HG03175 (cell line): ENCODE measurements around the gene ATRN.
"Not testable (repeated sequence)": the region's sequence is repeated elsewhere in the genome, so short reads cannot be mapped to it uniquely, and the experiment has no call there.

Experiments used
- ATAC-seq: cut with Tn5 transposase; IDR thresholded peaks from one replicate; pipeline ENCODE4 v1.9.1; 2021; ENCODE audit warnings: mild to moderate bottlenecking, moderate library complexity; ENCODE audit not compliant: unreplicated experiment

Gene ATRN

GRCh38 chr20:3470627-3471396, at the start of gene ATRN:
ATRN (plus strand) TSS chr20:3471018; CDS start chr20:3471108, 90 bp downstream.
- ATAC-seq: peak; percentile 81

- no peak for ATAC-seq
These were observed 48.8 kb upstream of the ATRN start for GRCh38 chr20:3421985-3422384.

GRCh38 chr20:3423126-3423525, 47.7 kb upstream of the ATRN start:
- no peak for ATAC-seq

GRCh38 chr20:3426766-3427165, 44.1 kb upstream of the ATRN start:
- not testable (repeated sequence) for ATAC-seq

- ATAC-seq: peak; percentile 94
These were observed 40.3 kb upstream of the ATRN start for GRCh38 chr20:3430376-3431069.

GRCh38 chr20:3431109-3431508, 39.7 kb upstream of the ATRN start:
- no peak for ATAC-seq

GRCh38 chr20:3432844-3433243, 38.0 kb upstream of the ATRN start:
- no peak for ATAC-seq

- ATAC-seq: no peak
These were observed 37.1 kb upstream of the ATRN start for GRCh38 chr20:3433744-3434143.

GRCh38 chr20:3434232-3434631, 36.6 kb upstream of the ATRN start:
- no peak for ATAC-seq

GRCh38 chr20:3436864-3437574, 33.8 kb upstream of the ATRN start:
- no peak for ATAC-seq

- no peak for ATAC-seq
These were observed 24.0 kb upstream of the ATRN start for GRCh38 chr20:3446779-3447178.

- ATAC-seq: no peak
These were observed 23.5 kb upstream of the ATRN start for GRCh38 chr20:3447321-3447720.

GRCh38 chr20:3449319-3449718, 21.5 kb upstream of the ATRN start:
- ATAC-seq: no peak

- no peak for ATAC-seq
These were observed 18.7 kb upstream of the ATRN start for GRCh38 chr20:3452136-3452535.

- ATAC-seq: no peak
These were observed 18.1 kb upstream of the ATRN start for GRCh38 chr20:3452690-3453089.

GRCh38 chr20:3454831-3455230, 16.0 kb upstream of the ATRN start:
- no peak for ATAC-seq

- no peak for ATAC-seq
These were observed 14.2 kb upstream of the ATRN start for GRCh38 chr20:3456648-3457047.

GRCh38 chr20:3459881-3460307, 10.9 kb upstream of the ATRN start:
- no peak for ATAC-seq

GRCh38 chr20:3461211-3461771, 9.5 kb upstream of the ATRN start:
- ATAC-seq: no peak

GRCh38 chr20:3461911-3462677, 8.7 kb upstream of the ATRN start:
- ATAC-seq: no peak

GRCh38 chr20:3464166-3464565, 6.7 kb upstream of the ATRN start:
- no peak for ATAC-seq
